H1 (cell line): Measurements from ENCODE around the gene KEL. TPM values are rescaled to one million over a fixed set of nuclear protein-coding genes. Genes with fewer than 3 reads are reported as not detected.

Experiments
- GTF2F1 ChIP-seq: IDR thresholded peaks from 2 replicates; pipeline ENCODE4 v1.6.1; 2012; ENCODE audit warnings: low read depth, low read length, improper control_type of control experiment, borderline replicate concordance
- HDAC6 ChIP-seq: IDR thresholded peaks from one replicate; pipeline ENCODE4 v1.7.1; 2012; ENCODE audit warnings: low read depth, mild to moderate bottlenecking, inconsistent platforms, low read length, moderate library complexity
- SP4 ChIP-seq: IDR thresholded peaks from 2 replicates; pipeline ENCODE4 v1.6.1; 2012; ENCODE audit warnings: low read length, inconsistent platforms
- polyA plus RNA-seq, 7 experiments: library from polyadenylated mRNA; depleted of rRNA in 3 of 7; stranded (reverse) in 5 of 7; unstranded in 2 of 7; fragments of >200 nt in 5 of 7; fragments of 200-250 nt in 2 of 7; gene quantifications; 1 replicate in 5 of 7; 2 replicates in 1 of 7; 4 replicates in 1 of 7; pipeline versions ENCODE4 v1.2.1 to v1.2.3, GENCODE V29; 2011 to 2013; ENCODE audit warnings: missing spikeins in 2 of 7, mixed read lengths in 2 of 7
- total RNA-seq: library from RNA; stranded (reverse); fragmentation: NEBNext Ultra II Directional; extraction: Animal tissue kit (Norgen Biotek cat#: 25700); gene quantifications from 2 replicates; pipeline ENCODE4 v1.2.1, GENCODE V29; 2021
- TF ChIP-seq, protein P1 (sequence below), 3 experiments: IDR thresholded peaks; 1 replicate in 2 of 3; 2 replicates in 1 of 3; pipeline versions ENCODE4 v1.5.1 to v1.6.1; 2011; ENCODE audit warnings: low read length in 3 of 3, mild to moderate bottlenecking in 3 of 3, inconsistent platforms in 2 of 3, low read depth in 1 of 3, moderate library complexity in 1 of 3; ENCODE audit not compliant: insufficient read depth in 1 of 3; ENCODE audit errors: control extremely low read depth in 1 of 3

Gene KEL
- total and polyA plus RNA-seq, 2 of the 8 experiments (the other 6 are each of a cell fraction or from before 2014, with no cell fraction given), result 1.8 to 1.9 TPM

DNA sequence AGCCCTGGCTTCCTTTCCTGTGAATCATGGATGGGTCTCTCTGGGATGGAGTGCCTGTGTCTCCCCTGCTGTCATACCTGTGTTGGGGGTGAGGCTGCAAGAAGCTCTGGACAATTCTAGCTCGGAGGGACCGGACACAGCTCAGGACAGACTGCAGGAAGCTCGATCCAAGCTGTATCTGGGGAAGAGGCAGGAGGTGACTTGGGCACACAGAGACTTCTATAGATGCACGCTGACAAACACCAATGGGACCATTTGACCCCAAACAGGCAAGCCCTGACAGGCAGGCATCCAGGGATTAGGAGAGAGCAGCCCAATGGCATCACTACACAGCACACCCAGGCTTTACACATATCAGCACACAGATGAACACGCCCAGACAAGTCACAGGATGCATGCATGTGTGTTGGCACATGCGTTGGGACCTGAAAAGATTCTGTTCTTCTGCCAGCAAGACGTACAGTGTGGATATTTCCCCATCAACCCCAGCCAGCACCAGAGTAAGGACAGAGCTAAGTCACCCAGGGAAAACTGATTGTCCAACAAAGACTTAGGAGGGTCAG lies 18.4 kb downstream of the KEL start (continued):
- TF ChIP-seq, protein P1, sequence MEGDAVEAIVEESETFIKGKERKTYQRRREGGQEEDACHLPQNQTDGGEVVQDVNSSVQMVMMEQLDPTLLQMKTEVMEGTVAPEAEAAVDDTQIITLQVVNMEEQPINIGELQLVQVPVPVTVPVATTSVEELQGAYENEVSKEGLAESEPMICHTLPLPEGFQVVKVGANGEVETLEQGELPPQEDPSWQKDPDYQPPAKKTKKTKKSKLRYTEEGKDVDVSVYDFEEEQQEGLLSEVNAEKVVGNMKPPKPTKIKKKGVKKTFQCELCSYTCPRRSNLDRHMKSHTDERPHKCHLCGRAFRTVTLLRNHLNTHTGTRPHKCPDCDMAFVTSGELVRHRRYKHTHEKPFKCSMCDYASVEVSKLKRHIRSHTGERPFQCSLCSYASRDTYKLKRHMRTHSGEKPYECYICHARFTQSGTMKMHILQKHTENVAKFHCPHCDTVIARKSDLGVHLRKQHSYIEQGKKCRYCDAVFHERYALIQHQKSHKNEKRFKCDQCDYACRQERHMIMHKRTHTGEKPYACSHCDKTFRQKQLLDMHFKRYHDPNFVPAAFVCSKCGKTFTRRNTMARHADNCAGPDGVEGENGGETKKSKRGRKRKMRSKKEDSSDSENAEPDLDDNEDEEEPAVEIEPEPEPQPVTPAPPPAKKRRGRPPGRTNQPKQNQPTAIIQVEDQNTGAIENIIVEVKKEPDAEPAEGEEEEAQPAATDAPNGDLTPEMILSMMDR (IDR thresholded peaks at IDR 0.05; ENCODE audit: control extremely low read depth in 1 of 3, insufficient read depth in 1 of 3, low read depth in 1 of 3, low read length in 3 of 3), result no peak
- no peak for TF ChIP-seq SP4
- no peak for TF ChIP-seq HDAC6
- TF ChIP-seq GTF2F1, result no peak
